Stimulated activated CD8-positive, alpha-beta memory T cell treated with anti-CD3 and anti-CD28 coated beads, Interleukin-12 subunit alpha, Interleukin-12 subunit beta, amount 100 ng/mL, for 24 hours (primary cell): Measurements from ENCODE around the gene CFTR.
"Not testable (repeated sequence)": the region's sequence is repeated elsewhere in the genome, so short reads cannot be mapped to it uniquely, and the experiment has no call there.

Experiments used
- DNase-seq: peaks from one replicate; pipeline ENCODE4 v3.0.0-alpha.2; 2020; ENCODE audit errors: extremely low read depth

Gene CFTR

GRCh38 chr7:117686311-117686935 lies 206.6 kb downstream of the CFTR start:
- no peak for DNase-seq

GRCh38 chr7:117688126-117688525 lies 208.3 kb downstream of the CFTR start:
- DNase-seq: no peak

GRCh38 chr7:117689406-117689805 lies 209.6 kb downstream of the CFTR start:
- DNase-seq: no peak

- no peak for DNase-seq
These were observed 210.3 kb downstream of the CFTR start for GRCh38 chr7:117690147-117690546.

- no peak for DNase-seq
These were observed 212.5 kb downstream of the CFTR start for GRCh38 chr7:117692338-117692737.

GRCh38 chr7:117698018-117698417 lies 218.2 kb downstream of the CFTR start:
- DNase-seq: no peak

- DNase-seq: no peak
These were observed 224.2 kb downstream of the CFTR start for GRCh38 chr7:117704063-117704462.

- no peak for DNase-seq
These were observed 225.8 kb downstream of the CFTR start for GRCh38 chr7:117705630-117706029.

- DNase-seq: no peak
These were observed 226.4 kb downstream of the CFTR start for GRCh38 chr7:117706210-117706609.

- no peak for DNase-seq
These were observed 227.3 kb downstream of the CFTR start for GRCh38 chr7:117707080-117707479.

GRCh38 chr7:117708173-117708572 lies 228.3 kb downstream of the CFTR start:
- not testable (repeated sequence) for DNase-seq

- DNase-seq: no peak
These were observed 231.7 kb downstream of the CFTR start for GRCh38 chr7:117711556-117711955.

- DNase-seq: no peak
These were observed 236.1 kb downstream of the CFTR start for GRCh38 chr7:117715784-117716445.

- no peak for DNase-seq
These were observed 237.0 kb downstream of the CFTR start for GRCh38 chr7:117716707-117717299.

- no peak for DNase-seq
These were observed 237.5 kb downstream of the CFTR start for GRCh38 chr7:117717357-117717756.
